Stimulated activated CD8-positive, alpha-beta memory T cell treated with anti-CD3 and anti-CD28 coated beads, Interleukin-7, amount 100 ng/mL, for 24 hours (primary cell): ENCODE results near the gene NEDD4L.

Experiments used
- DNase-seq: peaks from one replicate; pipeline ENCODE4 v3.0.0-alpha.2; 2020; ENCODE audit warnings: low read depth

NEDD4L gene

DNA sequence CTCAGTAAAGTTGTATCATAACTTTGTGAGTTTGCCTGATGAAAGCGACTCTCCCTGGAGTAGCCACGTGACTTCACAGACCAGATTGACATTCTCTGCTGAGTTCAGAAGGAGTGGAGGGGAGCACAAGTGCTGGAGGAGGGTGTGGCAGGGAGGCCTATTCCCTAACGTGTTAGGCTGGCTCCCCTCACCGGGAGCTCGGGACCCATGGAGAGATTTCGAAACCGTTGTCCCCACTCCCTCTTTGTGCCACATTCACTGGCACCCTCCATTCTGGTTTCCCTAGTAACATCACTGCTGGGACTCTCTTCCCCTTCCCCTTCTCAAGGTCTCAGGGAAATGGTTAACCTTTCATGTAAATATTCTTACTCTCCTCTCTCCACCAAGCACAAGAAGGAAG is 304.9 kb downstream of the NEDD4L start:
- DNase-seq, result no peak

DNA sequence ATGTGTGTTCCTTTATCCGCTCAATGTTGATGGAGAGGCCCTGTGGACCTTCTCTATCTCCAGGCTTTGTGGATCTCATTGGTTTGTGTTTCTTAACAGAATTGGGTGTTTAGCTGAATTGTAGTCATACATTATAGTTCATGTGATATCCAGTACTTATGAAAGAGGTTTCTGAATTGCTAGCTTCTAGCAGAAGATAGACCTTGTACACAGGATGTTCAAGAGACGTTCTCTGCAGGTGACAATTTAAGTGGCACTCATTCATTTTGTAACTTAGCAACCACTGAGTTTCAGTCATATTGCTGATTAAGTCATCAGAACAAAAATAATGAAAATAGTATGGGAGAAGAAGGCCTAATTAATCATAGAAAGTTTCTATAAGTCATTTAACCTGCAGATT is 305.6 kb downstream of the NEDD4L start:
- DNase-seq, result no peak

DNA sequence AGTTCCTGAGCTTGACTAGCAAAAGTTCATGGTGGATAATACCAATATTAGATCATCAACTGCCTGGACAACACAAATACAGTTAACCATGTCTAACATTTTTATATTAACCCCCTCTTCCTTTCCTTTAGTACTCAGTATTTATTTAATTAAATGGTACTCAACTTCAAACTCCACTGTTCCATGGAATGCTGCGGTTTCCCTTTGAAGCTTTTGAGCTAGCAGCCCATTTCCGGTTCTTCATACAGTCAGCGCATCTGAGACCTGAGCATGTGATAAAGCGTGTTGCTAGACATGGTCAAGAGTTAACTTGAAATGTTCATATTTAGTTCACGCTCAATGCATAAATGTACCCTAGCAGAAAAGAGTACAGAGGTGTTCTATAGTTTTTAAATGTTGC is 306.5 kb downstream of the NEDD4L start:
- no peak for DNase-seq

DNA sequence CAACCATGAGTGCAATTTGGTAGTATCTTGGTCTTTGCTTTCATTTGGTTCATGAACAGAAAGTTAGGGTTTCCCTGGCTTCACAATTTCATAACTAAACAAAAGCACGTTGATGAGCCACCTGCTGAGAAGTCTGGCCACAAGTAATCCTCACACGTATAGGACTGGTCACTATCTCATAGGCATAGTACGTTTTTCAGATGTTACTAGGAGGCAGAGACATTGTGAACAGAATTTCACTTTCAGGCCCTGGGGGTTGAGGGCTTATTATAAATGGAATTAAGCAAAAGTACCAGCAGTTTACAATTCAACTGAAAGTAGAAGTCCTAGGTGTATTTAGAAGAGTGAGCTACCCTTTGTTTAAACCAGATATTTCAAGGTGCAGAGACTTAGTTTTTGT is 307.8 kb downstream of the NEDD4L start:
- no peak for DNase-seq

DNA sequence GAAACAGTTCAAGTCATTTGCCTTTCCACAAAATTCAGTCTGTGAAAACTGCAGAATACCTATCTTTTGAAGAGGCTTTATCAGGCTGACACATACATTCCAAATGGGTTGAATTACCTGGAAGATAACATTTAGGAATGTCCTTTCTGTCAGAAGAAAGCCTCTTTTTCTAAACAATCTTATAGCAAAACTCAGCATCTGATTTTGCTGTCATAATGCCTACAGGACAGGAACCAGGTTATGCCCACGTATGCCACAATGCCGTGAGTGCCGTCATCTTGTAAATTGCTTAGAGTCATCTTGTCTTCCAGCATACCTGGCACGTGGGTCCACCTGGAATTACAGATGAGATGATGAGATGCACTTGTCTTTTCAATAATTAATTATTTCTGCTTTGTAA is 309.6 kb downstream of the NEDD4L start:
- no peak for DNase-seq

DNA sequence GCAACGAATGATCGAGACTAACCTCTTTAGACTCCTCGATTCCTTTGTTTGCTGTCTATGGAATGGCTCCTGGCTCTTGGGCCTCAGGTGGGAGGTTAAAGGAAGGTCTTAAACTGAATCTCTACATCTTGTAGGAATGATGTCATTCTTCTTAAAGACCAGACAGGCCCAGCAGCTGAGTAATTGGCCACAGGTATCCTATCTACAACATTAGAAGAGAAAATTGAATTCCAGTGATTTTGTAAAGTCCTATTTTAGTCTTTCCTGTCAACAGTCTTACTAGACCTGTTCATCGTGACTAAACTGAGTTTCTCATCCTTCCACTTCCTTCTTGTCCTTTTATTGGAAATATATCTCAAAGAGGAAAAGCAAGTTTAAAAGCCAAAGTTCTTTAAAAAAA is 310.0 kb downstream of the NEDD4L start:
- no peak for DNase-seq

DNA sequence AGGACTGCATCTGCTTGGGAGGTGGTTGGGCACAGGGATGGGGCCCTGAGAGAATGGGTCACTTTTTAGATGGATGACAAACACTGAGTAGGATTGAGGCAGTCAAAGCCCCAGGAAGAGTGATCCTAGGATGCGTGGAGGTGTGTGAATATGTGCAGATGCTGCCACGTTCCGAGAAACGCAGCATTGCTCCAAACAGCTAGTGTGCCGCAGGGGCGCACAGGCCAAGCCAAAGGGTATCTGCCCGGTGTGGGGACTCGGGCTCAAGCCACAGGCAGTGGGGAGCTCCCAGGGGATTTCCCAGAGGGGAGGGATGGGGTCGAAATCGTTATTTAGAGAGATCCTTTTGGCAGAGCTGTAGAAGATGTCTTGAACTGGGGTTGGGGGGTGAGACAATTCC is 310.8 kb downstream of the NEDD4L start:
- no peak for DNase-seq

DNA sequence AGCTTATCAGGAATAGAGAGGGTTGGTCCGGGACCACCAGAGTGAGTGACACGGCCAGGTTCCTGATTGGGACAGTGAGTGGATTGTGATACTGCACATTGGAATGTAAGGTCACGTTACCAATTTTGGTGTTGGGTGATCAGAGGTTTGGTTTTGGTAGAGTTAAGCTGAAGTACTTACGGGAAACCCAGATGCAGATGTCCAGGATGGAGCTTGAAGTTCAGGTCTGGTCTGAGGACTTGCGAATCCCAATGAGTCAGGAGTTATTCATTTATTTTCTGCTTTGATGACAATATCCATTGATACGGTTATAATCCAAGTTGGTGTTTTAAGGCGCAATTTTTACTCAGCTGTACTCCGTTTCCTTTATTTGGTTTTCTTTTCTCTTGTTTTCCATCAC is 311.2 kb downstream of the NEDD4L start:
- DNase-seq, result no peak

DNA sequence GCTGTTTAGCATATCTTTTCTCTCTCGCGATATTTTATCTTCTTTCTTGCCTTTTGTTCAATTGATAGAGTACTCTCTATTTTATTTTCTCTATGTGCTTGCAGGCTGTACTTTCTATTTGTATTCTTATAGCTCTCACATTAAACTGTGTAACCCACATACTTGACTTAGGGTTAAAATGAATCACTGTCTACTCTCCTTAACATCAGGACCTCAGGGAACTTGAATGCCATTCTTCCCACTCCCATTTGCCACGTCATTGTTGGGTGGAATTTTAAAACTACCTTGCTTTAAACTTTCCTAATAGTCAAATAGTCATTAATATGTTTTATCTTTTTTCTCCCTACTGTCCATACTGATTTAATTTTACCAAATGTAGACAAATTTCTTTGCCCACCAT is 315.2 kb downstream of the NEDD4L start:
- DNase-seq, result no peak

DNA sequence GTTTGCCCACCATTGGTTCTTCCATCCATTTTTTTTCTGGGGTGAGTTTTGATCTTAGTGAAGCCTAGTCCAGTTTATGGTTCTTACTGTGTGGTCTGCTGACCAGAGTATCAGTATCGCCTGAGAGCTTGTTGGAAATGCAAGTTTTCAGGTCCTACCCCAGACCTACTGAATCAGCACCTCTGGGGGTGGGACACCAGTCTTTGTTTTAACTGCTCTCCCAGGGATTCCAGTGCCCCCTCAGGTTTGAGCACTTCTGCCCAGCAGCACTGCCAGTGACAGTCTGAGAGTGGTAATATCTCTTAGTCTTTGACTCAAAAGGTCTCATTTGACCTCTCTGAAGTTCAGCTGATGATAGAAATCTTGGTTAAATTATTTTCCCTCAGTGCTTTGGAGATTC is 315.6 kb downstream of the NEDD4L start:
- DNase-seq, result no peak

DNA sequence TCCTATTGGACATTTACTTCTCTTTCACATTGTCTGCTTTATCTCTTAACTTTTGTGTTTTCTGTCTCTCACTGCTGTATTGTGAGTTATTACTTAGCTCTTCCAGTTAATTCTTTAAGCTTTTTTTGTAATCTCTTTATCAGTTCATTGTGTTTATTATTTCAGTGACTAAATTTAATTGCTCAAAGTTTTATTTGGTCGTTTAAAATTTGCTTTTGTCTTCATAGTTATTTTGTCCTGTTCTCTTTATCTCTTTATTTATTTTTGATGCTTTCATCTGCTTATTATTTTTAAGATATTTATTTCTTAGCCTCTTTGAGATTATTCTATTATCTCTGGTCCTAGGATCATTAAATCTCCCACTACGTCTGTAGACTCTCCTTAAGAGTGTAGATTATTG is 316.3 kb downstream of the NEDD4L start:
- no peak for DNase-seq

DNA sequence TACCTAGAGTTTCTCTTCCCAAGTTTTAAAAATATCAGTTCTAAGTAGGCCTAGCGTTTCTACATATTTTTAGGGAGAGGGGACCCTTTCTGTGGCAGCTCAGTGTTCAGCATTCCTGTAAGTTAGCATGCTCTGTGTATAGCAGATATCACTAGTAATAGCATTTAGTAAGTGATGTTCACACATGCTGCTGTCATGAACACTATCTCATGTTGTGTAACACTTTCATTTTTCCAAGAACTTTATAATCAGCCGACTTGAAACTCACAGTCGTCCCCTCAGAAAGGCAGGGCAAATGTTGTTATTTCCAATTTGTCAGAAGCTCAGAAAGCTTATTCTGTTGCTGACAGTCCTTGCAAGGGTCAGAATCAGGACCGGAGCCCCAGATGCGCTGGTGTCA is 317.2 kb downstream of the NEDD4L start:
- DNase-seq, result no peak

DNA sequence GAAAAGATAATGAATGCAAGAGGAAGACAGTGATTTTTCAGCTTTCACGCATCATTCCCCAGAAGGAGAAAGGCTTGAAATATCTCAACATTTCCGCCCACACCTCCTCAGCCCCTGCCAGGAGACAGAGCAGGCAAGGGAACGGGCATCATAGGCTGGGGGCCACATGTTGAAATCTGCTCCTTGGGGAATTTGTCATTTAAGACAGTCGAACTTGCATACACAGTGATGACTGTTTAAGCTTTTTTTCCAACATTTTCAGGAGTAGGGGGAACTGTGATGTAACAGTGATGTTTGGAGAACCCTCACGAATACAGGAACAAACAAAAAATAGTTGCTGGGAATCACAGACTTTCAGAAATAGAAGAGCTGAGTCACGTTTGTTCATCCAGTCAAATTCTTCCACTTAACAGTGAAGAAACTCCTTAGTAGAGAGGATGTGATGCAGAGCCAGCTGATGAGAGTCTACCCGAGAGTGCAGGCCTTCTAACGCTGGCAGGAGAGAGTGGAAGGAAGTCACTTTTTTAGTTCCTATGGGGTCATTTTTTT is 318.1 kb downstream of the NEDD4L start:
- DNase-seq, result no peak

DNA sequence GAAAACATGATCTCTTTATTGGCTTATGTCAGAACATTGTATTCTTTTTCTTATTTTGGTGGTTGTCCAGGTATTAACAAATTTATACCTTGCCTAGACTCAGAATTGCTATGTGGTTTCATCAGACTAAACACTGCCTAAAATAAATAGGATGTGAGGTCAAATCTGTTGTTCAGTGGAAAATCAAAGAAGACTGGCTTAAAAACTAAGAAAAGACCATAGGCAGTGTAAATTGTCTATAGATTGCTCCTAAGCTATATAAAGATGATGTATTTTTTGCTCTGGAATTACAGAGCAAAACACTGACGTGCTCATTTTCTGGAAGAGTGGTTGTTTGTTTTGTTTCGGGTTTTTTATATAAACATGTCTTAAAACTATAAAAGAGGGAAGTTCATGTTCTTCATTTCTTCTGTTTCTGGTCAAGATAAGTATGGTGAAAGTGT is 318.8 kb downstream of the NEDD4L start:
- DNase-seq, result no peak

DNA sequence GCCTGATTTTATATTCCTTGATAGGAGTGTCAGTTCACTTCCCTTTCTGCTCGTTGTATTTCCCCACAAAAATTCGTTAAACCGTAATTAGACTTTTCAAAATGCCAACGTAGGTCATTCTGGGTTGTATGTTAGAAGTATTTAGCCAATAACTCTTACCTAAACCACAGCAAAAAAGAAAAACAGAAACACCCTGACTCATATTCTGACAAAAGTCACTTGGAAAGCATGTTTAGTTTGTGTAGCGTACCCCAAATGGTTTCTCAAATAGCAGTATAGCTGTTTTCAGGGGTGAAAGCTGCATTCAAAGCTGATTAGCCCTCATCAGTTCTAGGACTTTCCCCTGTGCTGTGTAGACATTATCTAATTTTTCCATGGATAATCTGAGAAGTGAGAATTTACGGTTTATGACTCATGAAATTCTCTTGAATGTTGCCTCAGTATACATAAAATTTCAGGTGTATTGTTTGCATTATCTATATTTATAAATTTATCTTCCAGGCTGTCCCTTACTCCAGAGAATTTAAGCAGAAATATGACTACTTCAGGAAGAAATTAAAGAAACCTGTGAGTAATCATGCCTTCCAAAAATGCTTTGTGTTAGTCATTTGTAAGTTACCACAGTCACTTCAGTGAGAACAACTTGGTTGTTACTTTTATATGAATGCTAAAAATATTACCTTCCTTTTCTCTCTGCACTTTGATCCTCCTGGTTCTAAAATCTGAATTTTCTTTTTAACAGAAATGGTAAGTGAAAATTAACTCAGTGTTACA is 319.9 kb downstream of the NEDD4L start:
- DNase-seq, result no peak

DNA sequence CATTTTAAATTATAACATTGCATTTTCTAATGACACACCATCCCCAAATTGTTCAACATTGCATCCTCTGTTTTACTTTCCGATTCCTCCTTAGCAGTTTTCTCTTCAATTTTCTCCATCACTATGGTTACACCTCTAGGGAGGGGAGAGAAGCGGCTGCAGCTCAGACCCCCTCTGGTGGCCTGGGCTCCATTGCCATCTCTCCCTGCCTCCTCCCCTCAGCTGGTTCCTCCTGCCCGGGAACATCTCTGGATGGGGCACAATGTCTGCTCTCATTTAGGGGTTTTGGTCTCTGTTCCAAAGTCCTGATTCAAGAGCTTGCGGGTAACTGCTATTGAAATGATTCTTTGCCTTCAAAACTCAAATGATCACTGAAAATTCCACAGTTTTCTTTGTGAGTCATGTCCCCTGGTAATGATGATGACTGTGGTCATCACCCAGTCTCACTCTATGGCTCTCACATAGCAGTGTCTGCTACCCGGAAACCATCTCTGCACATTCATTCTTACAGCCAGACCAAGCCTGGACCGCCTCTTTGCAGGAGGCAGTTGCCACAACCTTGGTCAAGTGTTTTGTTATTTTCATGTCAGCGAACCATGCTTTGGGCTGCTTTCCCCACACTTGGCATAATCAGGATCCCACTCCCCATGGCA is 321.0 kb downstream of the NEDD4L start:
- DNase-seq, result no peak

DNA sequence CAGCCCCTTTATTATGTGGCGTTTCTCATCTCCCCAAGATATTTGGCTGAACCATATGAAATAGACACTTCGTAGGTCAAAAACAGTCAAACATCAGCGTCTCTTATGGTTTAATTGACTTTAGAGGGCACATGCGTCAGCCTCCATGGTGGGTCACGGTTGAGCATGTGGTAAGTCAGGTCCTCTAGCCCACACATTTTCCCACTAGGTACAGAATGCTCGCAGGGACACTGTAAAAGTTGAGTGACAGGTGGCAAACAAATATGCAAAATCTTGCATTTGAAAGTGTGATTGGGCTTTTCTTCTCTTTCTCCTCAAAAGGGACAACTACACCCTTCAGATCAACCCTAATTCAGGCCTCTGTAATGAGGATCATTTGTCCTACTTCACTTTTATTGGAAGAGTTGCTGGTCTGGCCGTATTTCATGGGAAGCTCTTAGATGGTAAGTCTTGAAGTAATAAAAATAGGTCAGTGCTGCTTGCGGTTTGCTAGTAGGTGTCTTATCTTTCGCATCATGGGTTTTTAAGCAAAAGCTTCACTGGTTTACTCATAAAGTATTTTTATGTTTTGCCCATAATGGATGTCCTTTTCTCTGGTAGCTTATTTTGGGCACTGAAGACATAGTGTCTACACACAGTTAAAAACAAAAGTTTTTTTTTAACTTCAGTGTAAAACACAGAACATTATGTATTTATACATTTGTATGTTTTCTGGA is 323.6 kb downstream of the NEDD4L start:
- DNase-seq, result no peak

DNA sequence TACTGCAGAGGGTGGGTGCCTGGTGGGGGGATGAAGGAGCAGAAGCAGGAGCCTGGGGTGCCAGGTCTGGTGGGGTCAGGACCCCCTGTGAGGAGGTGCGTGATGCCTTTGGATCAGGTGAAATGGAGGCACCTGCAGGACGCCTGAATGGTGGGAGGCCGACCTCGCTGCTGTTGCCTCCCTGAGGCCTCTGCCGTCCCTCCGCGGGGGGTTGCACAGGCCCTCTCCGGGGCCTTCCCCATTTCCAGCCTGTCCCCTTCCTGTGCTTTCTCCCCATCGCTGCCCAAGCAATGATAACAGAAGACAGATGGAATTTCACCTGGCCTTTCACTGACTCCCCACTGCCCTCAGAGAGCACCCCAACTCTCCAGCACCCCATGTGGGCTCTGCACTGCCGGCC is 325.6 kb downstream of the NEDD4L start:
- DNase-seq, result no peak

DNA sequence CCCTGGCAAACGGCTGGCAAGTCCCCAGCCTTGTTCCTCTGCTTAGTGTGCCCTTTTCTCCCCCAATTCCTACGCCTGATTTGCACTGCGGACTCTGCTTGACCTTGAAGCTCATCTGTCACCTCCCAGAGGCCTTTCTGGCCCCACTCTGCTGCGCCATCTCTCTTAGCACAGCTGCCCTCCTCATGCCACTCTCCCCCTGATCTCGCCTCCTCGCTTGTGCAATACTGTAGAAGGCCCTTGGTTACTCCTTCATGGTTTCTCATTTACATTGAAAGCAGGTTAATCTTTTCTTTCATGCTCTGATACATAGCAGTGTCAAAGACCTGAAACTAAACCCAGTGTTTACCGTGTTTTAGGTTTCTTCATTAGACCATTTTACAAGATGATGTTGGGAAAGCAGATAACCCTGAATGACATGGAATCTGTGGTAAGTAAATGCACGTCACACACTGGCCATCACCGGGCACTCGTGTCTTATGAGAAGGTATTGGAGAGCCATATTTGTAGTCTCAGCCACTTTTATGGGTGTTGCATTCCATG is 326.1 kb downstream of the NEDD4L start:
- DNase-seq, result no peak

DNA sequence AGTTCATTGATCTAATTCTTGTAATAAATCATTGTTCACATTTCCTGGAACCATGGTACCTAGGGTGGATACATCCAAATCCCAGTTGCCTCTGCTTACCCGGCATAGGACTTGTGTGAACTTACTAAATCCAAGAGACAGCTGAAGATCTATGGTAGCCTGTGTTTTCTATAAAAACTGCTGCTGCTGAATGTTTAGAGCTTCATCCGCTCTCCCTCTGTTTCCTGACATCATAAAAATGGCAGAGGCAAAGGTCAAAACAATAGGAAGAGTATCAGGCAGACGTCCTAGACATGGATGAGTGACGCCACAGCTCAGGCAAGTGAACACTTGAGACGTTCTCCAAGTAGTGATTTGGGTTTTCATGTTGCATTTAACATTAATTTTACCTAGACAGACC is 326.6 kb downstream of the NEDD4L start:
- no peak for DNase-seq

DNA sequence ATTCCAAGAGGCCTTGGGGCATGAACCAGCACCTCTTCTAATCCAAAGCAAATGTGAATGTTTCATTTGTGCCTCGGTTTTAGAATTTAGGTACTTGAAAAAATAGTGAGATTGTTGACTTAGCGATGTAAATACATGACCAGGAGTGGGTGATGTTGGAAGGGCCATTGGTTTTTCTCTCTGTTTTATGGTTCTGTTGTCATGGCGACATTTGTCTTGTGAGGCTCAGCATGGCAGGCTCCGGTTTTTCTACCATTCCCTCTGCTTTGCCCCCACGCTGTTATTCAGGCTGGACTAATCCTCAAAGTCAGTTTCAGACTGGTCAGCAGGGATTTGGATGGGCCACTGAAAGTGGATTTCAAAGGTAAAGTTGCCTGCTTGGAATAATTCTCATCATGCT is 329.5 kb downstream of the NEDD4L start:
- no peak for DNase-seq

DNA sequence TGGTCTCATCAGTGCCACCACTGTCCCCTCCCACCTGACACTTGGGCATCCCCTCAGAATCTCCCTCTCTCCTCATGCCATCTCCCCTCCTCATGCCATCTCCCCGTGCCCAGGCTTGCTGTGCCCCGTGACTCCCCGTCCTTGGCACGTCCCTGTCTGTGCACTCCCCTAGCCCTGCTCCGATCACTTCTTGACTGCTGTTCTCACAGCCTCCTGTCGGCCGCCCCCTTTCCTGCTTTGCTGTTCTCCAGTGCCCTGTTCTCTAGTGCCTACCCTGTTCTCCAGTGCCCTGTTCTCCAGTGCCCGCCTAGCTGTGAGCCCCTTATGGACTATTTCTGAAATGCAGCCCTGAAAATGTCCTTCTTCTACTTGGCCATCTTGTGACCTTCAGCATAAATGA is 331.0 kb downstream of the NEDD4L start:
- DNase-seq, result no peak
